Keratinocyte (primary cell): ENCODE measurements around the gene SLIT3. TPM values are rescaled to one million over a fixed set of nuclear protein-coding genes. Genes with fewer than 3 reads are reported as not detected.

Experiments
- DNase-seq: peaks from one replicate; pipeline ENCODE4 v3.0.0-alpha.2; 2011; ENCODE audit warnings: low read depth, missing footprints, low spot score
- FAIRE-seq: peaks from 2 replicates; lab custom pipeline; 2011; peaks lifted over from hg19 to GRCh38; lab: Jason Lieb, UNC
- H2AFZ ChIP-seq: 2 replicates; pipeline ENCODE4 v1.6.0; 2012; ENCODE audit warnings: low read length, control low read depth, inconsistent platforms; ENCODE audit not compliant: control insufficient read depth
- H3K27ac ChIP-seq: 2 replicates; pipeline ENCODE4 v1.5.1; 2011; ENCODE audit warnings: low read length; ENCODE audit not compliant: control insufficient read depth, insufficient read depth
- H3K27me3 ChIP-seq: 3 replicates; pipeline ENCODE4 v1.6.0; 2011; ENCODE audit warnings: low read length; ENCODE audit not compliant: control insufficient read depth, insufficient read depth; ENCODE audit errors: extremely low read depth
- H3K36me3 ChIP-seq, 2 experiments: 2 replicates in 1 of 2; 3 replicates in 1 of 2; pipeline ENCODE4 v1.5.1; 2011; ENCODE audit warnings: low read length in 2 of 2, mild to moderate bottlenecking in 1 of 2; ENCODE audit not compliant: control insufficient read depth in 2 of 2, insufficient read depth in 2 of 2; ENCODE audit errors: extremely low read depth in 1 of 2
- H3K4me1 ChIP-seq: 3 replicates; pipeline ENCODE4 v1.5.1; 2011; ENCODE audit warnings: low read length; ENCODE audit not compliant: control insufficient read depth, insufficient read depth; ENCODE audit errors: extremely low read depth
- H3K4me2 ChIP-seq: 3 replicates; pipeline ENCODE4 v1.6.0; 2011; ENCODE audit warnings: low read depth, low read length; ENCODE audit not compliant: control insufficient read depth, insufficient read depth; ENCODE audit errors: extremely low read depth
- H3K4me3 ChIP-seq, 3 experiments: fragments of 200-600 bp in 1 of 3; sonication (generic) in 1 of 3; 2 replicates in 2 of 3; 3 replicates in 1 of 3; pipeline ENCODE4 v1.5.1; 2011 to 2016; ENCODE audit warnings: low read length in 3 of 3, mild to moderate bottlenecking in 3 of 3, control low read depth in 2 of 3, inconsistent platforms in 1 of 3, low read depth in 1 of 3, mixed read lengths in 1 of 3, mixed run types in 1 of 3, moderate library complexity in 1 of 3; ENCODE audit not compliant: control insufficient read depth in 2 of 3, insufficient read depth in 2 of 3; ENCODE audit errors: extremely low read depth in 1 of 3
- H3K79me2 ChIP-seq: 2 replicates; pipeline ENCODE4 v1.6.0; 2012; ENCODE audit warnings: low read length; ENCODE audit not compliant: control insufficient read depth, insufficient read depth
- H3K9ac ChIP-seq: 3 replicates; pipeline ENCODE4 v1.6.0; 2011; ENCODE audit warnings: low read length; ENCODE audit not compliant: control insufficient read depth, insufficient read depth; ENCODE audit errors: extremely low read depth
- H3K9me1 ChIP-seq: 3 replicates; pipeline ENCODE4 v1.6.0; 2011; ENCODE audit warnings: low read length; ENCODE audit not compliant: control insufficient read depth, insufficient read depth; ENCODE audit errors: extremely low read depth
- H3K9me3 ChIP-seq: 2 replicates; pipeline ENCODE4 v1.5.1; 2012; ENCODE audit warnings: low read depth, low read length; ENCODE audit not compliant: control insufficient read depth
- H4K20me1 ChIP-seq: 3 replicates; pipeline ENCODE4 v1.6.0; 2011; ENCODE audit warnings: low read length; ENCODE audit not compliant: control insufficient read depth, insufficient read depth; ENCODE audit errors: extremely low read depth
- CTCF ChIP-seq, 3 experiments: IDR thresholded peaks in 1 of 3; conservative IDR thresholded peaks in 1 of 3; optimal IDR thresholded peaks in 1 of 3; 2 replicates in 2 of 3; 3 replicates in 1 of 3; pipeline versions ENCODE3 to v1.5.1; 2011; ENCODE audit warnings: low read length in 3 of 3, mild to moderate bottlenecking in 3 of 3, moderate library complexity in 2 of 3, control low read depth in 1 of 3, inconsistent platforms in 1 of 3; ENCODE audit not compliant: insufficient read depth in 2 of 3; ENCODE audit errors: extremely low read depth in 1 of 3
- EZH2 ChIP-seq: IDR thresholded peaks from one replicate; pipeline ENCODE4 v1.6.1; 2012; ENCODE audit warnings: inconsistent platforms, mild to moderate bottlenecking, low read length, moderate library complexity
- dilution Hi-C: fragments of 300-500 bp; cut with MboI; formaldehyde crosslinking; loops from one replicate; pipeline ENCODE4 v1.7.0; 2020; ENCODE audit warnings: low sequenced_read_pairs; ENCODE audit not compliant: extremely low pct_ligation_motif_present
- polyA plus RNA-seq, 5 experiments: library from polyadenylated mRNA; depleted of rRNA in 3 of 5; stranded (reverse) in 3 of 5; stranded (forward) in 1 of 5; unstranded in 1 of 5; fragments of >200 nt; gene quantifications; 1 replicate in 1 of 5; 2 replicates in 3 of 5; 3 replicates in 1 of 5; pipeline versions ENCODE4 v1.2.1 to v1.2.3, GENCODE V29; 2011 to 2012; ENCODE audit warnings: missing spikeins in 2 of 5, low read depth in 1 of 5, low replicate concordance in 1 of 5

Gene SLIT3
- polyA plus RNA-seq, 1 donor (not counting 4 experiments of a cell fraction or from before 2014, with no cell fraction given) = 2.4 TPM

DNA sequence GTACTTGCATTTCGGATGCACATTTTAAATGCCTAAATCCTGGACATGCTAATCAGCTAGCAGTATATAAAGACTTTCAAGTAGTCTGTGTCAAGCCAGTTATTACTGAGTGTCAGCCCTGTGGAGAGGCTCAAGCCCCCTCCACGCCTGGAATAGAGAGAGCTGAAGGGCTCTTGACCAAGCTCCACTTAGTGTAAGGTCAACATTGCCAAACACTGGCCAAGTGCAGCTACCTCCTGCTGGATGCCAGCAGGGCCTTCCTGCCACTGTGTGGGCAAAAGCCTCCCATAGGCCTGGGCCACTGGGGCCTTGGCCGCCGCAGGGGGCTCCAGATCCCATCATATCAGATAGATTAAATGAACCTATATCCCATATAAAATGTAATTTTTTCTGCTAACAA, 482.4 kb downstream of the SLIT3 start:
- dilution Hi-C loops = no loop called here
- no peaks in the 10 kb centered on the region for H3K4me1 ChIP-seq

DNA sequence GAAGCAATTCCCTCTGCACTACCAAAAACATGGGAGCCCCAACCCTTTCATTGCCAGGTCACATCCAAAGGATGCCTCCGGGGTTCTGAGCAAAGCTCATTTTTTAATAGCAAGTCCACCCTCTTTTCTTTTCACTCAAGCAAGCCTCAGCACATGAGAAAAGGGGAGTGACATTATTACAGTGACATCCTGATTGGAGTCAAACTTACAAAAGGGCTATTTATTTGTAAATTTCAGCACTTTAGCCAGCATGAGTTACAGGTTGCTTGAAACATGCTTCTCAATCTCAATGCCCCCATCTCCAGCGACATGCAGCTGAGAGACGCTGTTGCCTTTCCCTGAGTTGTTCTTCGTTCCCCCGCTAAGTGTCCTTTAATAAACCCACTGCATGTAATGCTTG, 483.3 kb downstream of the SLIT3 start:
- Histone ChIP-seq H3K9me3 (no peaks in the 10 kb centered on the region), H3K4me2 (no peak overlapping the region), H3K9ac (no peak overlapping the region), H2AFZ (no peak overlapping the region), H3K27ac (no peak overlapping the region), H4K20me1 (no peaks in the 10 kb centered on the region), H3K36me3 (no peaks in the 10 kb centered on the region), H3K79me2 (no peaks in the 10 kb centered on the region), H3K9me1 (no peaks in the 10 kb centered on the region), H3K4me1 (no peaks in the 10 kb centered on the region), H3K27me3 (no peaks in the 10 kb centered on the region), H3K4me3 (no peak overlapping the region)
- FAIRE-seq = no peak
- dilution Hi-C loops = no loop called here
- DNase-seq = no peak
- TF ChIP-seq EZH2 = no peak
- TF ChIP-seq CTCF (optimal IDR thresholded peaks at IDR 0.05 in 1 of 3, IDR thresholded peaks at IDR 0.05 in 1 of 3, conservative IDR thresholded peaks at IDR 0.05 in 1 of 3; ENCODE audit: extremely low read depth in 1 of 3, insufficient read depth in 2 of 3, low read length in 3 of 3) = no peak

More for the DNA sequence above, 482.4 kb downstream of the SLIT3 start:
- H3K9ac ChIP-seq = no peak overlapping the region
- H3K4me3 ChIP-seq = no peak overlapping the region
- no peaks in the 10 kb centered on the region for H3K9me1 ChIP-seq
- no peak overlapping the region for H3K27ac ChIP-seq
- no peak overlapping the region for H3K4me2 ChIP-seq
- no peaks in the 10 kb centered on the region for H4K20me1 ChIP-seq
- FAIRE-seq (no peak), DNase-seq (no peak)
- no peaks in the 10 kb centered on the region for H3K27me3 ChIP-seq
- H3K79me2 ChIP-seq = no peaks in the 10 kb centered on the region
- TF ChIP-seq EZH2 (no peak), CTCF (optimal IDR thresholded peaks at IDR 0.05 in 1 of 3, IDR thresholded peaks at IDR 0.05 in 1 of 3, conservative IDR thresholded peaks at IDR 0.05 in 1 of 3; ENCODE audit: extremely low read depth in 1 of 3, insufficient read depth in 2 of 3, low read length in 3 of 3) (no peak)
- no peaks in the 10 kb centered on the region for H3K9me3 ChIP-seq
- no peak overlapping the region for H2AFZ ChIP-seq
- no peaks in the 10 kb centered on the region for H3K36me3 ChIP-seq
